ENCODE results near the gene CCDC182.

Gene CCDC182

DNA sequence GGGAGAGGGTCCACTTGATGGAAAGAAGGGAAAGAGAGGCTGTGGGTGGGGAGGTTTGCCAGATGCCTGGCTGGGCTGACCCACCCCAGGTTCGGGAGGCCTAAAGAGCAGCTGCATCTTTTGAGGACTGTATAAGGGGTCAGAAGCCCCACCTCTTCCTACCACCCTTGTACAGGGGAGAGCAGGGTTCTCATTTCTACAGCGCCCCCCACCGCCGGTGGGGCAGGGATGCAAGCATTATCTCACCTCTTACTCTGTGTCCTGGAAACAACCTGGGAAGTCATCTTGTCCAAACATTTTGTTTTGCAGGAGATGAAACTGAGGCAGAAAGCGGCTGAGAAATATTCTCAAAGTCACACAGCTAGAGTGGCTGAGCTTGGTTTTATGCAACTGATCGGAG is 22.5 kb upstream of the CCDC182 start:
- no peak for TF ChIP-seq ZNF274 (IDR thresholded peaks at IDR 0.05; ENCODE audit: low read depth, low read length)
- no peak overlapping the region for H3K4me3 ChIP-seq (ENCODE audit: low read length)

DNA sequence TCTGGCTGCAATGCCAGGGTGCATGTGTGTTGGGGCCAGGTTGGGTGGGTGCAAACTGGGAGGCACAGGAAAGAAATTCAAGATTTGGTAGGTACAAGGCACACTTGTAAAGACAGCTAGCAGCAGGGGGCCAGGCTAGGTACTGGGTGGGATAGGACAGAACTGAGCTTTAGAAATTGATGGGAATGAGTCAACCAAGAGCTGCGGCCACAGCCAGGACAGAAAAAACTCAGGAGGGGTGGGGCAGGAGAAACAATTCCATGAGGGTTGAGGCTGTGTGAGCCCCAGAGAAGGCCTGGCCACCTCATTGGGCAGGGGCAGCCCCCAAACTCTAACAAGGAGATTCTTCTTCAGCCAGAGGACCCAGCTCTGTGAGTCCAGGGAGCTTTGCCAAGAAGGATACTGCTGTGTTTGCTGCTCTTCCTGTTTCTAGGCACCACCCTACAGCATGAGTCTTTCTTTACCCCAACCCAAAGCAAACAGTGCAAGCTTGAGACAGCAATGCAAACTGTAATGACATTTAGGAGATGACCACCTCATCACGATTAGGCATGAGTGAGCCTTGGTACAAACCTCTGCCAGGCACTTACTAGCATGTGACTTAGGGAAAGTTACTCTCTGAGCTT is 21.3 kb upstream of the CCDC182 start:
- H3K4me3 ChIP-seq (ENCODE audit: low read length) = no peak overlapping the region
- TF ChIP-seq ZNF274 (IDR thresholded peaks at IDR 0.05; ENCODE audit: low read depth, low read length) = no peak

DNA sequence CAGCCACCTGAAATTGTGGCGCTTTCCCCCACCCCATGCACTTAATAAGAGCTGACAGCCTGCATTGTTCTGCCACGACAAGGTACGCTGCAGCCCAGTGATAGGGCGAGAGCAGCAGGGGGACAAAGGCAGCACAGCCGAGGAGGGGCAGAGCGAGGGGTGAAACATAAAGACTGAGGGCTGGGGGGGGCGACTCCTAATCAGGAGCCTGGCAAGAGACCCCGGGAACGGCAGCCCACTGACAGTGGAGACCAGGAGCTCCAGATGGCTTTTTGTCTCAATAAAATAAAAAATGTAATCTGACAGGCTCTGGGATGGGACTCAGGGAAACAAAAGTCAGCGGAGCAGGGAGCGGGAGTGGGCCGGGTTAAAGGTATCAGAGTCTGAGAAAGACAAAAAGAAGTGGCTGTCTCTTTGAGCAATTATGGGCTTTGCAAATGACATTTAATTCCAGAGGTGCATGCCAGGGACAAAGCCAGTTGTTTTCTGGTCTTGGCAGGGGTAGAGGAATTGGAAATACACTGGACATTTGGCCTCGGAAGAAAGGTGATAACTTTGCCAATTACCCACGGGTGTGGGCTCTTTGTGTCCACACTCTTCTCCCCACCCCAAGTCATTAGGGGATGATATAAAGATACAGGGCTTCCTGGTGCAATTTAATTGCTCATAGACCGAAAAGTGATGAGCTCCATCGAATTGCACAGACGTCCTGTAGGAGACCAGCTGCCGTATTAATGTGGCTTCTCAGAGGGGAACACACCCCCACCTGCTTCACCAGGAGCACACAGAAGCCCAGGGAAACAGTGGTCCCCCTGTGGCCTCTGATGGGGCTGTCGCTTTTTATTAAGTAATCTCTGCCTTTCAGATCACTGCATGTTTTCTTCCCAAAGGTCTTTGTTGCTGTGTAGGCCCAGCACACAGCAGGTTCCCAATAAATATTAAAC is 17.6 kb upstream of the CCDC182 start:
- TF ChIP-seq ZNF274 (IDR thresholded peaks at IDR 0.05; ENCODE audit: low read depth, low read length) = no peak
- no peak overlapping the region for H3K4me3 ChIP-seq (ENCODE audit: low read length)

DNA sequence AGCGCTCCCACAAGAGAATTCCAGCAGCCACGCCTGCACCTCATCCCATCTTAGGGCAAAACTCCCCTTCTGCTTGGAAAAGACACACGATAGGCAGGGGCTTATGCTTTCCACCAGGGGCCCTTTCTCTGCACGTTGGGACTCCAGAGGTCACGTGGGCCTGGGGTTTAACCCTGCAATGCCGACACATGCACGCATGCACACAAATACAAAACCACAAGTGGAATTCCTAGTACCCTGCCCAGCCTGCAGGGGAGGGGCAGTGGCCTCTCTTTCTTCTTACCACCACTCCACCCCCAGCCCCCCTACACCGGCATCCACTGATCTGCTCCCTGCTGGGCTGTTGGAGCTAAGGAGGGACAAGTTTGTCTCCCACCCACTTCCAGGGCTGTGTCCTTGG is 16.8 kb upstream of the CCDC182 start:
- H3K4me3 ChIP-seq (ENCODE audit: low read length) = no peak overlapping the region
- TF ChIP-seq ZNF274 (IDR thresholded peaks at IDR 0.05; ENCODE audit: low read depth, low read length) = no peak

DNA sequence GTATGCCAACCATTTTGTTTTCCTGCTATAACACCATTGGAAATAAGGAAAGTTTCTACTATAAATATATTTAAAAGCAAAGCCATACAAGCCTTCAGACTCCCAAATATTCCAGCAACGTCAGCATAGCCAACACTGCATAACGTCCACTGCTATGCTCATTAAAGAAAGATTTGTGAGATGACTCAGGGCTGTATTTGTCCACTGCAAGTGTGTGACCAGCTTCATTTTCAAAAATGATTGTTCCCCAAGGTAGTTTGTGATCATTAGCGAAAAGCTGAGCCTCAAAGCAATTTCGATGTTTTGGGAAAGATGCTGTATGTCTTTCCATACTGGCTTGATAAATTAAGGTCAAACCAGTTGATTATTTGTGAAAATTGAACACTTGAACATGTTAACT is 14.9 kb upstream of the CCDC182 start:
- TF ChIP-seq ZNF274 (IDR thresholded peaks at IDR 0.05; ENCODE audit: low read depth, low read length) = no peak

DNA sequence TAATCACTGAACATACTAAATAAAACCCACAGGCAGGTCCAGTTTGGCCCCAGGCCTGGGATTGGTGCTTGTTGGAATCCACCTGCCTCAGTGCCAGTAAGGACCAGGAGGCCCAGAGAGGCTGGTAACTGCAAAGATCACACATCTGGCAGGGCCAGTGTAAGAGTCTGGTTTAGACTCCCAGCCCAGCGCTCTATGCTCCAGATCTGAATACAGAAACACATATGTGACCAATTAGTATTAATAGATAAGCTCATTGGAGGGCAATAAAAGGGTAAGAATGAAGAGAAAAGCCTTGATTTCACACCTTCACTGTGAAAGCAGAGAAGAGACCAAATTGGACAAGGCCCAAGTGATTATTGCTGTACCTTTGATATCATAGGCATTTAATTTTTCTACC is 13.6 kb upstream of the CCDC182 start:
- TF ChIP-seq ZNF274 (IDR thresholded peaks at IDR 0.05; ENCODE audit: low read depth, low read length) = no peak
- no peak overlapping the region for H3K4me3 ChIP-seq (ENCODE audit: low read length)

More for the DNA sequence above, 14.9 kb upstream of the CCDC182 start:
- no peak overlapping the region for H3K4me3 ChIP-seq (ENCODE audit: low read length)

DNA sequence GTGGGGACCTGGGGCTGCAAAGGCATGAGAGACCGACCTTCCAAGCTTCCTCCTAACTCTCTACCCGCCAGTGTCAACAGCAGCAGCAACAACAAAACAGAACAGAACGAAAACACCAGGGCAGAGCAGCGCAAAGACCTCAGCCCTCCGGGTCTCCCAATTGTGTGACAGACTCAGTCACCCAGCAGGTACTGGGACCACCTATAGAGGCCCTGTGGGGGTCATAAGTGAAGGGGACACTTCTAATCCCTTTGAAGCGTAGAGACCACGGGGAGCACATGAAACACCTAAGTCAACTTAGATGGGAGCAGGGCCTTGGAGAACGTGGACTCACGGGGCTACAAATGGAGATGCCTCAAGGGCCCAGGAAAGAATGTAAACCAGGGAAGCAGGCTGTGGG is 12.6 kb upstream of the CCDC182 start:
- no peak overlapping the region for H3K4me3 ChIP-seq (ENCODE audit: low read length)
- no peak for TF ChIP-seq ZNF274 (IDR thresholded peaks at IDR 0.05; ENCODE audit: low read depth, low read length)

DNA sequence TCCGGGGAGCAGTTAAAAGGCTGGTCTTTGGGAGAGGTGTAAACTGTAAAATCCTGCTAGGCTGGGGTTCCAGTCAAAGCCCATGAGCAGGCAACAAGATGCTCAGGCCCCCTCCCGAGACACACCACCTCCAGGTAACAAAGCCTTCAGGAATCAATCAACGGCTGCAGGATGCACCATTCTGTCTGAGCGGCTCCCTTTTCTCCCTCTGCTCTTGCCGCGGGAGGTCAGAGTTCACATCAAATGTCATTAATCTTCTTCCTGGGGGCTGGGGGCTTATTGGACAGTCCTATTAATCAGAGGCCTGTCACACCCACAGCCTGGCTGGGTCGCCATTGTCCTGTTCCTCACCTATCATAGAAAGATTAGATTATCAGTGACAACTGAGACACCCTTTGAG is 11.9 kb upstream of the CCDC182 start:
- no peak for TF ChIP-seq ZNF274 (IDR thresholded peaks at IDR 0.05; ENCODE audit: low read depth, low read length)
- H3K4me3 ChIP-seq (ENCODE audit: low read length) = no peak overlapping the region

DNA sequence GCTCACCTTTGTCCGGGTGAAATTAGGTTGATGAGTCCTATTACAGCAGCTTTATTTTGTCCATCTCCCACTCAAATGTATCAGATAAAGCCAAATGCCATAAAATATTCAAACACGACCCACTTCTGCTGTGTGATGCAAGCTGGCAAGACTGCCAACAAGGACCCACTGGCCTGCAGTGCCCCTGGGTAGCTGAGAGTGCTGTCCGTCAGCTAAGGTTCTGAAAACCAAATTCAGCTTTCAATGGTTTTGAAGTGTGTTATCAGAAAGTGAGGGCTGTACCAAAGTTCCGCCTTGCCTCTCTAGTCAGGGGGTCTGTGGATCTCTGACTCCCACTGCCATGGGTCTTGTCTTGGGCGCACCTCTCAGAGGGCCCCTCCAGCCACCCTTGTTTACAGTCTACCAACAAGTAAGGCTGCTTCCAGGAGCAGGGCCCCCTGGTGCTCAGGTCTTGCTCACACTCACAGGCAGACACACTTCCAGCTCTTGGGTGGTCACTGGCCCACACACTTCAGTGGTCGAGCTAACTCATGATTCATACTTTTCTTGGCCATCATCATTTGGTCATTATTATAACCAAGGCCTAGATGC is 10.5 kb upstream of the CCDC182 start:
- TF ChIP-seq ZNF274 (IDR thresholded peaks at IDR 0.05; ENCODE audit: low read depth, low read length) = no peak

DNA sequence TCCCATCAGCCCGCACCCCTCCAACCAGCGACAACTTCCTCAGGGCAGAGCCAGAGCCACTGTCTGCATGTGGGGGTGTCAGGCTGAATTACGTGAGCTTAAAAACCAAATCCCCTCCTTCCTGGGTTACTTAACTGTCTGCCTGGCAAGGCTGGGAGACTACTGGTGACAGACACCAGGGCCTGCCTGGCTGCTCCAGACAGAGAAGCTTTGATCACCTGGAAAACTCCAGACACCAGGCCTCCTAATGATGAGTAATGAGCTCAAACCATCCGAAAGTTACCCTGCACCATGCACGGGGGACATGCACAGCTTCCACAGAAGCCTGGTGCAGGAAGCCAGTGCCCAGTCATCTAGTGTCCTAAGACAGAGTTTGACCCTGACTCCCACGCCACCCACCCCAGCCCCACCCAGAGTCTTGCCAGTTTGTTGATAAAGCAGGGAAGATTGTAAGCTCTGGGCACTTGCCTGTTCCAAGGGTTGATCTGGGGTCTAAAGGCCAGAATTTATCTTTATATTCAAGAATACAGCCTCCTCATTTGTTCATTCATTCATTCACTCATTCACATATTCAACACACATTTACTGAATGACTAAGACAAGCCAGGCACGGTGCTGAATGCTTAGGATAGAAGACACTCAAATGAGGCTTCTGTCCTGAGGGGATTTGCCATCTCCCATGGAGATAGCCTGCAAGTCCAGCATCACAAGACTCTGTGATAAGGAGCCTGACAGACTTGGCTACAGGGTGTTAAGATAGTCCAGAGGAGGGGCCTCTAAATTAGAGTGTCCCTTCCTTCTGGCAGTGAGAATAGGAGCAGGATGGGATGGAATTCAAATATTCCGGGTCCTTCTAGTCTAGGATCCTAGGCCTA is 7.2 kb upstream of the CCDC182 start:
- H3K4me3 ChIP-seq (ENCODE audit: low read length) = no peak overlapping the region
- no peak for TF ChIP-seq ZNF274 (IDR thresholded peaks at IDR 0.05; ENCODE audit: low read depth, low read length)

More for the DNA sequence above, 10.5 kb upstream of the CCDC182 start:
- no peak overlapping the region for H3K4me3 ChIP-seq (ENCODE audit: low read length)

DNA sequence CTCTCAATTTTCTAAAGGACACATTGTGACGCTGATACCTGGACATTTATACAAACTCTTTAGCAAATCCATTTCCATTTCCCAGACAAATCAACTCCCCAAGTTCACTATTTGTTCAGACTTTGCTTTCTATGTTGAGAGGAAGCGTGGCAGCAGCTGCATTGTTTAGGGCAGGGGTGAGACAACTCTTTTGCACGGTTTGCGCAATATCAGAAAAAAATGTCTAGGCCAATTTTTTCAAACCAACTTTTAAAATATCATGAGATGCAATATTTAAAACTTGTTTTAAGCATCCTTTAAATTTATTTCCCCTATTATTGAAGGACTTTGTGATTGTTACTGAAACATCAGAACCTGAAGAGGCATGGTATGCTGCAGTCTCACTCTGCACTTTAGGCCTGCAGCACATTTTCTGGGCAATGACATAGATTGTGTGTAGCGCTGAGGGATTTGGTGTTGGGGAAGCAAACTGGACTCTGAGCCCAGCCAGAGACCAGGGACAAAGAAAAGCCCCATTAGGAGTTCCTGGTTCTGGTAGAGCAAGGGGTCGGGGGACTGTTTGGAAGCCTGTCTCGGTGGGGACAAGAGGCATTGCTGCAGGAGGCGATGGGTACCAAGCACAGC is 6.4 kb upstream of the CCDC182 start:
- no peak for TF ChIP-seq ZNF274 (IDR thresholded peaks at IDR 0.05; ENCODE audit: low read depth, low read length)

DNA sequence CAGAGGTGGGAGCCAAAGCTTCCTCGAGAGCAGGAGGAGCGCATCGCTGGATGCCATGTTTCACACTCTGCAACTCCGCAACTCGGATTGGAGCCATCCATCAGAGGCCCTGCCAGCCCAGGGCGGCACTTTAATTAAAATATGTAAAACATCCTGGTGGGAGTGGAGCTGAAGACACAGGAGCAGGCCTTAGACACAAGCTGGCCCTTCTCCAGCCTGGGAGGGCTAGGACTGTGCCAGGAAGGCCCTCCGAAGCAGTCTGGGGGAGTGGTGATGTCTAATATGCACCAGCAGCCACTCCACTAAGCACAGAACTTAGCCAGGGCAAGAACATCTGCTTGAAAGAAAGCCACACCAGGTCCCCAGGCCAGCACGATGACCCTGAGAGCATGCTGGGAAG is 5.8 kb upstream of the CCDC182 start:
- no peak for TF ChIP-seq ZNF274 (IDR thresholded peaks at IDR 0.05; ENCODE audit: low read depth, low read length)
- H3K4me3 ChIP-seq (ENCODE audit: low read length) = no peak overlapping the region

More for the DNA sequence above, 6.4 kb upstream of the CCDC182 start:
- no peak overlapping the region for H3K4me3 ChIP-seq (ENCODE audit: low read length)

DNA sequence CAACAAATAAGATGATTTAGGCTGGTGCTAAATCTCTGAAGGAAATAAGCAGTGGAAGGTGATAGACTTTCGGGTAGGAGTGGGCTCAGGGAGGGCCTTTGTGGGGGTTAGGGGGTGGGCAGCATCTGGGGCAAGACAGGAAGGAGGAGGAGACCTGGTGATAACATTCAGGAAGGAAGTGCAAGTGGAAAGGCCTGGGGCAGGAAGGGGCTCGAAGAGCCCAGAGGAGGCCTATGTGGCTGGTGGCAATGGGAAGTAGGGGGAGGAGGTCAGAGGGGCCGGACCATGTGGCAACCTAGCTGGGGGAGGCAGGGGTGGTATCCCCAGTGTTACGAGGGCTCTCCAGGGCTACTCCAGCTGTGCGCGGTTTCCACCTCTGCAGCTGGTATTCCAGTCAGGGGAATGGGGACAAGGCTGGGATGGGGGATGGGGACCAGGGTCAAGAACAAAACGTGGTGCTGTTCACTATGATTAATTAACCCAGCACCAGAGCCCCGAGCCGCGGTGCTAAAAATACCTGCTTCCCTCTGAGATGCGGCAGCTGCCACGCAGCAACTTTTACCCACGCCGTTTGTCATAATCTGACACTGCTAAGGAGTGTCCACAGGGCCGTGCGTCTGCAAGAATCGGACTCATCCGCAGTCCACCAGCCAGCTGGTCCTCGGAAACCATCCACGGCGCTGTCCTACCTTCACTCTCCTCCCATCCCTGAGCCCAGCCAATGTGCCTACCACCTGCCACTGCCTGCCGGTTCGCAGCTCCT is 5.2 kb upstream of the CCDC182 start:
- no peak for TF ChIP-seq ZNF274 (IDR thresholded peaks at IDR 0.05; ENCODE audit: low read depth, low read length)
- H3K4me3 ChIP-seq (ENCODE audit: low read length) = no peak overlapping the region
